ENCODE data around the gene PAQR6. TPM values are rescaled to one million over a fixed set of nuclear protein-coding genes. Genes with fewer than 3 reads are reported as not detected.

Gene PAQR6
- total and polyA plus RNA-seq, 10 of the 15 experiments (the other 5 are each of a cell fraction or from before 2014, with no cell fraction given) = 0.42 to 4.5 (median 1.3) TPM

GRCh38 chr1:156285437-156285836 is 37.6 kb upstream of the PAQR6 start:
- H3K27me3 ChIP-seq (replicated peaks in 1 of 2; ENCODE audit: control insufficient read depth in 2 of 2, insufficient read depth in 2 of 2, low read length in 1 of 2) = no peaks in the 10 kb centered on the region
- peaks cover 0 to 7% of the 10 kb centered on the region in 2 experiments; a peak in 2 of 4 replicates for H3K36me3 ChIP-seq (ENCODE audit: control insufficient read depth in 2 of 2, insufficient read depth in 2 of 2, low read length in 1 of 2)
- no peak overlapping the region for H3K4me2 ChIP-seq (ENCODE audit: control insufficient read depth, insufficient read depth)
- intact Hi-C loops (cut with micrococcal nuclease; ENCODE audit: unreplicated experiment) (loop anchor here (10.0 kb wide), 1 partner anchor 191 kb away; no protein-coding TSS in a partner anchor), in situ Hi-C loops (cut with MboI) (no loop called here)
- no peak overlapping the region for H2AFZ ChIP-seq (ENCODE audit: control insufficient read depth, low read depth, low read length)
- peaks cover 7% of the 10 kb centered on the region; the same call in 1 of the 2 replicates for H3K4me1 ChIP-seq (ENCODE audit: control insufficient read depth, insufficient read depth, low read length)
- SMC1A ChIA-PET (ENCODE audit: uncharacterized antibody, unreplicated experiment) = no interaction called here
- H4K20me1 ChIP-seq (ENCODE audit: control insufficient read depth, insufficient read depth) = no peaks in the 10 kb centered on the region
- RAD21 ChIA-PET (ENCODE audit: unreplicated experiment) = no interaction called here
- POLR2A ChIA-PET = interaction anchor here (0.6 to 1.0 kb wide), 2 partner anchors 14 to 27 kb away, joined by 4 to 5 read pairs; no protein-coding TSS in a partner anchor
- no peak for FAIRE-seq
- TF ChIP-seq CTCF (IDR thresholded peaks at IDR 0.05 in 2 of 3, conservative IDR thresholded peaks at IDR 0.05 in 1 of 3; ENCODE audit: control insufficient read depth in 2 of 3, extremely low read depth in 1 of 3, insufficient read depth in 1 of 3, low read depth in 3 of 3, low read length in 3 of 3) (no peak), ZNF687 (IDR thresholded peaks at IDR 0.05) (no peak), ZZZ3 (IDR thresholded peaks at IDR 0.05; ENCODE audit: control insufficient read depth, insufficient read length, low read depth) (no peak), BHLHE40 (IDR thresholded peaks at IDR 0.05; ENCODE audit: borderline replicate concordance in 1 of 2, low read depth in 2 of 2, low read length in 1 of 2) (no peak), CBX3 (IDR thresholded peaks at IDR 0.05; ENCODE audit: borderline replicate concordance, low read depth) (no peak), MAX (IDR thresholded peaks at IDR 0.05; ENCODE audit: low read depth, low read length) (no peak), NFYA (IDR thresholded peaks at IDR 0.05; ENCODE audit: borderline replicate concordance, low read depth, low read length) (no peak), CEBPZ (IDR thresholded peaks at IDR 0.05; ENCODE audit: low read depth, low read length) (no peak)
- no peak overlapping the region for H3K27ac ChIP-seq (ENCODE audit: control insufficient read depth, insufficient read depth)
- no peak overlapping the region for H3K9ac ChIP-seq (ENCODE audit: control insufficient read depth, insufficient read depth, low read length)
- no peak for DNase-seq (ENCODE audit: low read depth, low spot score)
- CTCF ChIA-PET = interaction anchor here (0.8 kb wide), 1 partner anchor 8 kb away, joined by 3 read pairs; no protein-coding TSS in a partner anchor
- H3K79me2 ChIP-seq (ENCODE audit: control insufficient read depth, insufficient read depth, low read length) = peaks cover 33% of the 10 kb centered on the region
- 91% methylated on average over 21 of the region's 21 CpGs for WGBS (ENCODE audit: insufficient coverage, insufficient replicate concordance, low lambda C conversion rate, missing lambda C conversion rate)
- no peaks in the 10 kb centered on the region for H3K9me3 ChIP-seq (replicated peaks; ENCODE audit: control insufficient read depth, insufficient read depth, low read length)
- ATAC-seq = no peak
- BruUV-seq (replicated peaks) = no TSS peak
- H3K4me3 ChIP-seq = no peak overlapping the region

Measured in GM12878 (cell line).